HT-29 (cell line): ENCODE results near the gene KCNQ2. TPM values are rescaled to one million over a fixed set of nuclear protein-coding genes. Genes with fewer than 3 reads are reported as not detected.

Source experiments
- DNase-seq: peaks from one replicate; pipeline ENCODE4 v3.0.0-alpha.2; 2015; ENCODE audit warnings: low spot score
- total RNA-seq: library from RNA; depleted of rRNA; stranded (reverse); fragments of >200 nt; shearing (Covaris generic); gene quantifications from 2 replicates; pipeline ENCODE4 v1.2.3, GENCODE V29; 2014

Gene KCNQ2
- total RNA-seq, 1 experiment from 2014 or later: 0.08 TPM

GRCh38 chr20:63435552-63435951 is 36.9 kb downstream of the KCNQ2 start:
- DNase-seq: no peak

GRCh38 chr20:63434599-63435378 is 37.7 kb downstream of the KCNQ2 start:
- peak; percentile 84 for DNase-seq

DNA sequence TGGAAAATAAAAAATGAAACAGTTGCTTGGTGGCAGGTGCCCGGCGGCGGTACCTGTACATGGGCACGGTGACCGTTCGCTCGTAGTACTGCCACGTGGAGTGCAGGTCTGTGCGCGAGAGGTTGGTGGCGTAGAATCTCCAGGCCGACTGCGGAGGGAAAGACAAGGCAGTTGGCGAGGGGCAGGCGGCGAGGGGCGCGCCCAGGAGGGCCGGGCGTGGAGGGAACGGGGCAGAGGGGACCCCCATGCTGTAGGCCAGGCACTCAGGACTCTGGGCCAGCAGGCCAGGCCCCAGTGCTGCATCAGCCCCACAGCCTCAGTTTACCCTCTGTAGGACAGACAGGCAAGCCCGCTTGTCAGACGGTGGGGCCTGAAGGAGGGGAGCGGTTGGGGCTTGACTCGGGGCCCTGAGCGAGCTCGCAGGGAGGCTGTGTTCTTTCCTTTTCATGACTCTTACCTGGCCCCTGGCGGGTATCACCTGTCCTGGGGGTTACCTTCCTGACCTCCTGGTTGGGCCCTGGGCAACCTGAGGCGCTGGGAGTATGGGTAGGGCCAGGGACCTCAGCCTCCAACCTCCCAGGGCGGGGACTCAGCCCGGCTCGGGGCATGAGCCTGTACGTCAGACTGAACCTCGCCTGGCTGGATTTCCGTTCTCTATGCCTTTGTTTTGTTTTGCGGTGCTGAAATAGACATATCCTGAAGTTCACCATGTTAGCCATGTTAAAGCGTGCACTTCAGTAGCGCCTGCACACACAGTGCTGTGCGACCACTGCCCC is 38.5 kb downstream of the KCNQ2 start:
- no peak for DNase-seq

DNA sequence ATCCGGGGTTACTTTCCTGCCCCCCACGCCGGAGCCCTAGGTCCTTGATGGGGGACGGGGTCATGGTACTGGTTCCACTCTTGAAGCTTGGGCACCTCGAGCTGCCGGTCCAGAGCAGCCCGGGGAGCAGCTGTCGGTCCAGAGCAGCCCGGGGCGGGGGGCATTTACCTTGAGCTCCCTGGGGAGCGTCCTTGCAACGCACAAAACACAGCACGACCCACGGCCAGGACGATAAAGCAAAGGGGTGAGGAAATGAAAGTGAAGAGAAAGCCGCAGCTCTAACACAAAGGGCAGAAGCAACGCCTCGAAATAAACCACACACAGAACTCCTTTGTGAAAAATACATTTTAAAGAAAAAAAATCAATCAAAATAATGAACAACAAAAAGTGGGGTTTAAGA is 39.1 kb downstream of the KCNQ2 start:
- DNase-seq: no peak

DNA sequence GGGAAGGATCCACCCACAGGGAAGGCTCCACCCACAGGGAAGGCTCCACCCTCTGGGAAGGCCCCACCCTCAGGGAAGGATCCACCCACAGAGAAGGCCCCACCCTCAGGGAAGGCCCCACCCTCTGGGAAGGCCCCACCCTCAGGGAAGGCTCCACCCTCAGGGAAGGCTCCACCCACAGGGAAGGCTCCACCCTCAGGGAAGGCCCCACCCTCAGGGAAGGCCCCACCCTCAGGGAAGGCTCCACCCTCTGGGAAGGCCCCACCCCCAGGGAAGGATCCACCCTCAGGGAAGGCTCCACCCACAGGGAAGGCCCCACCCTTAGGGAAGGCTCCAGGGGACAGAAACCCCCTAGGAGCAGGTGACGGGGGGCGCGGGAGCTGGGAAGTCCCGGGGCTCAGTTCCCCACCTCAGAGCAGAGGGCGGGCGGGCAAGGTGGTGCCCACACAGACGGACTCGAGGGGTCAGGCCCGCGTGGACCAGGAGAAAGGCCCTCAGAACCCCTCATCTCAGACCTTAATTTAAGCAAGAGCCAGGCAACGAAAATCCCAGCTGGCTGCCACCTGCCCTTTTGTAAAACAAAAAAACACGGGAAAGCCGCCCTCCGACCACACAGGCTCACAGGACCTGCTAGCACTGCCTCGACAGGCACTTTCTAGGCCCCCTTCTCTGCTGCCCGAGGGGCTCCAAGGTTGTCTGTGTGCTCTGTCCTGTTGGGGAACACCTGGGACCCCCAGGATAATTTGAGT is 39.7 kb downstream of the KCNQ2 start:
- DNase-seq: no peak

DNA sequence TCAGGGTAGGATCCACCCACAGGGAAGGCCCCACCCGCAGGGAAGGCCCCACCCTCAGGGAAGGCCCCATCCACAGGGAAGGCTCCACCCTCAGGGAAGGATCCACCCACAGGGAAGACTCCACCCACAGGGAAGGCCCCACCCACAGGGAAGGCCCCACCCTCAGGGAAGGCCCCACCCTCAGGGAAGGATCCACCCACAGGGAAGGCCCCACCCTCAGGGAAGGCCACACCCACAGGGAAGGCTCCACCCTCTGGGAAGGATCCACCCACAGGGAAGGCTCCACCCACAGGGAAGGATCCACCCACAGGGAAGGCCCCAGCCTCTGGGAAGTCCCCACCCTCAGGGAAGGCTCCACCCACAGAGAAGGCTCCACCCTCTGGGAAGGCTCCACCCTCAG is 40.5 kb downstream of the KCNQ2 start:
- DNase-seq: no peak

DNA sequence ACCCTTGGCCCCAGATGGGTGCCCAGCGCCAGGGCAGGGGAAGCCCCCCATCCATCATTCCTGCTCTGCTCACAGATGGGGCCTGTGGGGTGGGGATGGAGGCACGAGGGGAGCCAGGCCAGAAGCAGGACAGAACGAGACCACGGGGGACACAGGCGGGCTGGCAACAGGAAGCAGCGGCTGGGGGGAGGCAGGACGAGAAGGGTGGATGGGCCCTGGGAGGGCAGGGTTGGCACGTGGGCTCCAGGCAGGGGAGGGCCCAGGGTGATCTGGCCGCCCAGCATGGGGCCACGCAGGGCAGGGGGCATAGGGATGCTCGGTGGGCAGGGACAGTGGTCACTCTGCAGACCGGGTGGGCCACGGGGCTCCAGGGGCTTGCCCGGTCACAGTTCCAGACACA is 41.6 kb downstream of the KCNQ2 start:
- DNase-seq: no peak

DNA sequence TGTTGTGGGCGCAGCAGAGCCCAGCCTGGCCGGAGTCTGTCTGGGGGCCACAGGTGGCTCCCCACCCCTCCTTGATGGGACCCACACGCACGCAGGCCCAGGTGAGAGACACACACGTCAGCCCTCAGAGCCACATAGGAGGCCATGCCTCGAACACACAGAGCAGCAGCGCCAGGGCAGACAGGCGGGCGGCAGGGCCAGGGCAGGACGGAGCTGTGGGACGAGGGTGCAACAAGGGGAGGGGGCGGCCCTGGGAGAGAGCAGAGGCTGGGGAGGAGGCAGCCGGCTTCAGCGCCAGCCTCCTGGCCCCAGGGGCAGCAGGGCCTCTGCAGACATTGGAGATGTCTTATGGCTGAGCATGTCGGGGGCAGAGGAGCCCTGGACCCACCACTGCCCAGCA is 42.5 kb downstream of the KCNQ2 start:
- no peak for DNase-seq

DNA sequence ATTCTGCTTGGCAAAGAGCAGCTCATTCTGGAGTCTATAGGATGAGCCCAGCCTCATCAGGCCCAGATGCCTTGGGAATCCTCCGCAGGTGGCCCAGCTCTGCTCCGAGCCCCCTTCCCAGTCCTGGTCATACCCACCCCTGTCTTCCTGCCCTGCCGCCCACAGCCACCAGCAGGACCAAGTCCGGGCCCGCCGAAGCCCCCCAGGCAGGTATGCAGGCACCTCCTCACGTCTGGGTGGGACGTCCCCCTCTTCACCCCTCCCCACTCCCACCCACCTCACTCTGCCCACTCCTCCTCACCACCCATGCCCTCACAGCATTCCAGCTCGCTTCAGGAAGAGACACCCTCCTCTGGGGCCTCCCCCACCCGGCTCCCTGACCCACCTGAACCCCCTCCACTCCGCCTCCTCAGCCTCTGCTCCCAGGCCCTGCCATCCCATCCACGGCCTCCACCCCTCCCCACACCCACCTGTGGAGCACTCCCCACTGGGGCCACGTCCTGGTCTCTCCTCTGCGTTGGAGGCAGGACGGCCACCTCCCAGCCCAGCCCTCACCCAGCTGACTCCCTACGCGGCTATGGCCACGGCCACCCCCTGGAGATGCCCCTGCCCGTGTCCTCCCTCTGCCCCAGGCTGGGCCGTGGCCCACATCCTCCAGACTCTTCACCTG is 43.4 kb downstream of the KCNQ2 start:
- DNase-seq: no peak

- no peak for DNase-seq
Measured at GRCh38 chr20:63427724-63428330, 44.6 kb downstream of the KCNQ2 start.

DNA sequence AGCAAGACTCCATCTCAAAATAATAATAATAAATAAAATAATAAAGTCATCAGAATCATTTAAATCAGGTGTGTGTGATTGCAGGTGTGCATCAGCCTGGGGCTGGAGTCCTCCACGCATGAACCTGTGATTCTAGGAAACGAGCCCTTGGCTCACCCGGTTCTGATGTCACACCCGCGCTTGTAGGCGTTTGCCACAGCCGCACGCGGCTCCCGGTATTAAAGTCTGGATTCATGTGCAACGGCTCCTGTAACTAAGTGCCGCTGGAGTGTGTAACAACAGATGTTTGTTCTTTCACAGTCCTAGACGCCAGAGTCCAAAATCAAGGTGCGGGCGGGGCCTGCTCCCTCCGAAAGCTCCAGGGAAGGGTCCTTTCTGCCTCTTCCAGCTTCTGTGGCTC is 45.2 kb downstream of the KCNQ2 start:
- no peak for DNase-seq

GRCh38 chr20:63425846-63426485 is 46.5 kb downstream of the KCNQ2 start:
- DNase-seq: no peak

GRCh38 chr20:63424613-63425012 is 47.8 kb downstream of the KCNQ2 start:
- no peak for DNase-seq

DNA sequence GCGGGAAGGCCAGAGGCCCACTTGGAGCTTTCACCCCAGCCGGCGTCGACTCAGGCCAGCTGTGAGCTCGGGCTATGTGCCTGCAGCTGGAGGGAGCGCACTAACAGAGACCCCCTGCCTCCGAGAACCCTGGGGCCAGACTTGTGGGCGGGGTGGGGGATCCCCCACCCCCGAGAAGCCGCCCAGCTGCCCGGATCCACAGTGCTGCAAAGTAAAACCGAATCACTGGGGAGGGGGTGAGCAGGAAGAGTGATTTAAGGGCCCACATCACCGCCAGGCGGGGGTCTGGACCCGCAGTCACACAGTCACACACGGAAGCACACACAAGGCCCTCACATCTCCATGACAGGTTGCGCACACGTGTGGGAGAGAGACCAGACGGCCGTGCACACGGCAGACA is 48.7 kb downstream of the KCNQ2 start:
- no peak for DNase-seq

DNA sequence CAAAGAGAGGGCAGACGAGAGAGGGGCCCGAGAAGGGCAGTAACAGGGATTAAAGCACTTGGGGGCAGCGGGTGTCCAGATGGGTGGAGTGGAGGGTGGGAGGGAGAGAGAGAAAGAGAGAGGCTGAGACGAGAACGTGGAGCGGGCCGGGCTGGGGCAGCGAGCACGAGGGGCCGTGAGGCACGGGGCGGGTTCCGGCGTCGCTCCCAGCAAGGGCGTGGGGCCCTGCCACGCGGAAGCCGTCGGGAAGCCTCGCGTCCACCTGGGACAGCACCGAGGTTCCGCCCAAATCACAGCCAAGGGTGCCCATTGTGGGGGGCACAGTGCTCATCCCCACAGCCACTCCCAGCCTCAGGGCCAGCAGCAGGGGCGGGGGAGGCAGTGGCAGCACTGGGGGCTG is 49.8 kb downstream of the KCNQ2 start:
- DNase-seq: no peak

- DNase-seq: no peak
Measured at GRCh38 chr20:63421913-63422312, 50.5 kb downstream of the KCNQ2 start.

GRCh38 chr20:63421094-63421692 is 51.3 kb downstream of the KCNQ2 start:
- no peak for DNase-seq

DNA sequence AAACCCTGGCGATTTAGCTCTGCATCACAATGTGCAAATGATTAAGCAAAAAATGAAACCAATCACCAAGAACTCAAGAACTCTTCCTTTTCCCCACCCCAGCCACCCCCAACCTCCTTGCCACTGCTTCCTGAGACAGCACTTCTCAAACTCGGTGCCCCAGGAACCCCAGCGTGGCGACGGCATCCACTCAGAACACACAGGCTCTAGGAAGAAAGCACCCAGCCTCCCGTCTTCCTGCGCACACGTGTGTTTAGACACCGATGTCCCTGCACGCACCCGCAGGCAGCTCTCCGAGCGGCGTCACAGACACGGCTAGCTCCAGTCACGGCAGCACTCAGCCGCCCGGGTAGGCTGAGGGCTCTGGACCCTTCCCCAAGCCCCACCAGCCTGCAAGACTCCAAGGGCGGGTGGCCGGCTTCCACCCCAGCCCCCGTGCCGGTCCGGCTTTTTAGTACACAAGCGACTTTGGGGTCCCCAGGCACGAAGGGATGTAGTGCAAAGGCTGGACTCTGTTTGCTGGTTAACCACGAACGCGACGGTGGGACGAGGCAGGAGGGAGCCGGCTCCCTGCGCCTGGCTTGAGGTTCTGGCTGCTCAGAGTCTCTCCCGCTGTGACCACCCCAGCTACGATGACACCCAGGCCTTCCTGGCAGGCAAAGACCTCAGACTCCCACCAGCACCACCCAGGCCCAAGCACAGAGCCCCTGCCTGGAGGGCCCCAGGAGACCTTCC is 51.9 kb downstream of the KCNQ2 start:
- DNase-seq: no peak

DNA sequence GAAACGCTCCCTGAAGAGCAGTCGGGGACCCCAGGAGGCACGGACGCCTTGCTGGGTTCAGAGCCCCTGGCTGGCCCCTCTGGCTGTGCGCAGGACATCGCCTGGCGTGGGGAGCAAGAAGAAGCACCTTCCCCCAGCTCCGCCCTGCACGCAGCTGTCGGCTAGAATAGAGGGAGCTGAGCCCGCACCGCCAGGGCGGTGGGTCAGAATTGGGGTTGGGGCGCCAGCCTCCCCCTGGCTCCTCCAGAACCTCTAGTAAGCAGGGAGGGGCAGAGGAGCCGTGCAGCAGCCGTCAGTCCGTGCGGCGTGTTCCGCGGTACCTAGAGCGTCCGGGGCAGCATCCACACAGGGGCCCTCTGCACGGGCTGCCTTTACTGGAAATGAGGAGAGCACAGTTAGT is 53.2 kb downstream of the KCNQ2 start:
- no peak for DNase-seq

- DNase-seq: no peak
Measured at GRCh38 chr20:63418617-63419016, 53.8 kb downstream of the KCNQ2 start.
